ENCODE measurements around the gene ZNF609. TPM values are rescaled to one million over a fixed set of nuclear protein-coding genes. Genes with fewer than 3 reads are reported as not detected.

The ZNF609 gene
- polyA plus RNA-seq, 2 of the 4 experiments (the other 2 are of a cell fraction): 19.6 to 39.9 TPM

- 64% methylated on average over 3 of the region's 3 CpGs for WGBS (ENCODE audit: missing lambda C conversion rate)
- DNase-seq (ENCODE audit: low read depth in 1 of 2, low spot score in 1 of 2) (no peak), ATAC-seq (no peak), FAIRE-seq (no peak)
- POLR2A ChIA-PET: interaction anchor here (1.2 to 1.3 kb wide), 2 partner anchors 15 to 72 kb away, joined by 5 to 6 read pairs; partner anchors contain the start of gene TRIP4
- Histone ChIP-seq H3K4me2 (peak overlapping the region; percentile 84), H3K27ac (peak overlapping the region in 1 of 2 experiments; percentile 98; a peak in 4 of 6 replicates), H3K9me3 (no peaks in the 10 kb centered on the region), H3K4me1 (peaks cover 38% of the 10 kb centered on the region), H3K4me3 (no peak overlapping the region)
- TF ChIP-seq HDAC2 (IDR thresholded peaks at IDR 0.05): no peak
- no peak for TF ChIP-seq TFCP2L1 (CRISPR knock-in tag; IDR thresholded peaks at IDR 0.05)
- TF ChIP-seq POLR2AphosphoS2 (conservative IDR thresholded peaks at IDR 0.05; ENCODE audit: low read length): no peak
- TF ChIP-seq HMGXB4 (CRISPR knock-in tag; IDR thresholded peaks at IDR 0.05; ENCODE audit: borderline replicate concordance): no peak
- no peak for TF ChIP-seq ZNF302 (CRISPR knock-in tag; IDR thresholded peaks at IDR 0.05)
- TF ChIP-seq USF2 (IDR thresholded peaks at IDR 0.05): no peak
- TF ChIP-seq ESRRA (IDR thresholded peaks at IDR 0.05; ENCODE audit: borderline replicate concordance, low read length): no peak
- TF ChIP-seq FOSB (CRISPR knock-in tag; IDR thresholded peaks at IDR 0.05): no peak
- CTCF ChIA-PET: interaction anchor here (0.7 to 4.2 kb wide), 13 partner anchors 9 to 351 kb away, joined by 3 to 16 read pairs (median 4); no protein-coding TSS in a partner anchor
These were observed 1.2 kb upstream of the ZNF609 start for GRCh38 chr15:64459066-64459781.

GRCh38 chr15:64460724-64461720 is 644 bp downstream of the ZNF609 start:
- CTCF ChIA-PET: interaction anchor here (0.5 to 4.2 kb wide), 17 partner anchors 9 to 267 kb away, joined by 3 to 16 read pairs (median 3); no protein-coding TSS in a partner anchor
- no peak for FAIRE-seq

More at GRCh38 chr15:64460724-64461720, 644 bp downstream of the ZNF609 start:
- peak overlapping the region; percentile 84 for H3K4me2 ChIP-seq
- no peak for TF ChIP-seq KDM1A (IDR thresholded peaks at IDR 0.05; ENCODE audit: low read depth)
- TF ChIP-seq HES2 (IDR thresholded peaks at IDR 0.05): no peak
- TF ChIP-seq ZFP36 (IDR thresholded peaks at IDR 0.05; ENCODE audit: borderline replicate concordance, partially characterized antibody): no peak
- no peak for TF ChIP-seq HOXB13 (CRISPR knock-in tag; IDR thresholded peaks at IDR 0.05; ENCODE audit: low read depth)
- no peak for TF ChIP-seq JUNB (IDR thresholded peaks at IDR 0.05)
- no peak for TF ChIP-seq ZC3H11A (IDR thresholded peaks at IDR 0.05)
- TF ChIP-seq JUN (IDR thresholded peaks at IDR 0.05): peak in 1 of 2 experiments; percentile 58; a peak in 2 of 5 replicates
- TF ChIP-seq POLR2A (IDR thresholded peaks at IDR 0.05; ENCODE audit: low read length): no peak
- no peak for TF ChIP-seq FOSL2 (IDR thresholded peaks at IDR 0.05)
- TF ChIP-seq FOSL2 (CRISPR knock-in tag; IDR thresholded peaks at IDR 0.05): no peak
- no peak for TF ChIP-seq GATA3 (IDR thresholded peaks at IDR 0.05; ENCODE audit: borderline replicate concordance)
- TF ChIP-seq TFCP2L1 (CRISPR knock-in tag; IDR thresholded peaks at IDR 0.05): no peak
- no peak for TF ChIP-seq NFE2L2 (conservative IDR thresholded peaks at IDR 0.05; ENCODE audit: low read length)
- TF ChIP-seq HOXB5 (CRISPR knock-in tag; IDR thresholded peaks at IDR 0.05): no peak
- TF ChIP-seq POLR2AphosphoS2 (conservative IDR thresholded peaks at IDR 0.05; ENCODE audit: low read length): no peak
- TF ChIP-seq ELK1 (IDR thresholded peaks at IDR 0.05; ENCODE audit: low read depth, low read length): no peak
- no peak for TF ChIP-seq HDAC2 (IDR thresholded peaks at IDR 0.05)
- TF ChIP-seq RNF2 (IDR thresholded peaks at IDR 0.05; ENCODE audit: borderline replicate concordance, low read depth): no peak
- TF ChIP-seq RCOR1 (IDR thresholded peaks at IDR 0.05; ENCODE audit: low read depth, low read length): no peak
- TF ChIP-seq BCL3 (IDR thresholded peaks at IDR 0.05): no peak
- TF ChIP-seq RAD21 (conservative IDR thresholded peaks at IDR 0.05 in 1 of 2, IDR thresholded peaks at IDR 0.05 in 1 of 2): peak; percentile 33 to 35; a peak in 3 of 5 replicates
- 0 out of 3 replicates have a peak, but pooled peaks have one; percentile 4 for TF ChIP-seq SMC3 (IDR thresholded peaks at IDR 0.05)
- TF ChIP-seq ZSCAN20 (CRISPR knock-in tag; IDR thresholded peaks at IDR 0.05): no peak
- TF ChIP-seq MYC (IDR thresholded peaks at IDR 0.05; ENCODE audit: borderline replicate concordance, low read length): no peak
- H3K9me3 ChIP-seq: no peaks in the 10 kb centered on the region
- ATAC-seq (peak; percentile 73 to 82), DNase-seq (ENCODE audit: low read depth in 1 of 2, low spot score in 1 of 2) (peak; percentile 81 to 84)
- POLR2A ChIA-PET: interaction anchor here (1.0 to 1.3 kb wide), 4 partner anchors 17 to 529 kb away, joined by 4 to 6 read pairs (median 5); partner anchors contain the start of genes SPG21 and TRIP4
- under 1% methylated on average over 16 of the region's 56 CpGs for WGBS (ENCODE audit: missing lambda C conversion rate)
- H3K4me3 ChIP-seq: peak overlapping the region; percentile 85
- H3K4me1 ChIP-seq: peaks cover 42% of the 10 kb centered on the region
- peak overlapping the region; percentile 98 for H3K27ac ChIP-seq

All from A549 (cell line).